A549 (cell line): ENCODE measurements around the gene COL19A1.

Experiments used
- CTCF ChIP-seq: fragments of >200 bp; sonication (Bioruptor Twin); formaldehyde crosslinking; IDR thresholded peaks from 3 replicates; pipeline ENCODE4 v1.5.1; 2016
- JUNB ChIP-seq: fragments of >200 bp; sonication (Bioruptor Twin); formaldehyde crosslinking; IDR thresholded peaks from 2 replicates; pipeline ENCODE4 v1.6.1; 2016
- MAX ChIP-seq: IDR thresholded peaks from 2 replicates; pipeline ENCODE4 v1.6.1; 2012
- POLR2A ChIP-seq: IDR thresholded peaks from 2 replicates; pipeline ENCODE4 v1.6.1; 2012; ENCODE audit warnings: mild to moderate bottlenecking, low read length
- REST ChIP-seq: fragments of 200-600 bp; sonication (generic); IDR thresholded peaks from 2 replicates; pipeline ENCODE4 v1.6.1; 2016; ENCODE audit warnings: antibody characterized with exemption, mild to moderate bottlenecking, moderate library complexity
- RNF2 ChIP-seq: fragments of 200-600 bp; sonication (generic); IDR thresholded peaks from 2 replicates; pipeline ENCODE4 v1.6.1; 2016; ENCODE audit warnings: low read depth, mild to moderate bottlenecking, antibody characterized with exemption, moderate library complexity, borderline replicate concordance

GRCh38 chr6:69820438-69820837 is 45.9 kb upstream of the COL19A1 start:
- TF ChIP-seq POLR2A (no peak), REST (no peak), CTCF (no peak), JUNB (no peak), MAX (no peak), RNF2 (no peak)
